Fibroblast of villous mesenchyme (primary cell): ENCODE data around the gene PPFIA4. TPM values are rescaled to one million over a fixed set of nuclear protein-coding genes. Genes with fewer than 3 reads are reported as not detected.
"Not testable (repeated sequence)": the region's sequence is repeated elsewhere in the genome, so short reads cannot be mapped to it uniquely, and the experiment has no call there.

Experiments
- DNase-seq: peaks from one replicate; pipeline ENCODE4 v3.0.0-alpha.2; 2010; ENCODE audit warnings: low read depth
- H3K4me3 ChIP-seq: 2 replicates; pipeline ENCODE4 v1.5.1; 2011; ENCODE audit warnings: low read depth, mild to moderate bottlenecking, low read length
- CTCF ChIP-seq: IDR thresholded peaks from 2 replicates; pipeline ENCODE4 v1.5.1; 2012; ENCODE audit warnings: low read depth, mild to moderate bottlenecking, low read length; ENCODE audit not compliant: insufficient read depth
- total RNA-seq: library from RNA; depleted of rRNA; stranded (reverse); fragments of >200 nt; gene quantifications from 2 replicates; pipeline ENCODE4 v1.2.3, GENCODE V29; 2012

PPFIA4 gene
- 1.6 and 4.3 TPM in 2 replicates for total RNA-seq

GRCh38 chr1:203026031-203026665 lies at the start of gene PPFIA4:
PPFIA4 (plus strand) TSS chr1:203026491; CDS start chr1:203039009, 12,518 bp downstream.
- peak within 1 kb of the TSS; percentile 67 for H3K4me3 ChIP-seq
- peak; percentile 80 for DNase-seq
- TF ChIP-seq CTCF = no peak

- no peak for TF ChIP-seq CTCF
- no peak for DNase-seq
- H3K4me3 ChIP-seq = no peak overlapping the region
Observed at GRCh38 chr1:202976633-202977032, 49.7 kb upstream of the PPFIA4 start.

DNA sequence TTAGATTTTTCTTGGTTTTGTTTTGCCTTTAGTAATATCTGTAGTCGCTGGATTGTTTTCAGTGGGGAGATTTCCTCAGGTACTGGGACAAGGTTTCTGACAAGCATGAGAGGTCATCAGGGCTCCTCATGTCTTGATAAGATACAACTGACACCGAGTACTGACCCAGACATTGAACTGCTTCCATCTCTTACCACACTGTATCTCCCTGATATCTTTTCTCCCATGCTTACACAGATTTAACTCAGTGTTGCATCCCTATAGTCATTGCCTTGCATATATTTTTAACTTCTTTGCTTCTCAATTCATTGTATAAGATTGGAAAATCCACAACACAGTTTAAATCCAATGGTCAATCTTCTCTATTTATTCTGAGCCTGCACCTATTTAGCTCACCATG lies 46.8 kb upstream of the PPFIA4 start:
- no peak overlapping the region for H3K4me3 ChIP-seq
- no peak for DNase-seq
- TF ChIP-seq CTCF = no peak

GRCh38 chr1:202981939-202982338 lies 44.4 kb upstream of the PPFIA4 start:
- no peak overlapping the region for H3K4me3 ChIP-seq
- no peak for DNase-seq
- no peak for TF ChIP-seq CTCF

- H3K4me3 ChIP-seq = no peak overlapping the region
- TF ChIP-seq CTCF = no peak
- no peak for DNase-seq
Observed at GRCh38 chr1:202982715-202983430, 43.4 kb upstream of the PPFIA4 start.

GRCh38 chr1:202986120-202986519 lies 40.2 kb upstream of the PPFIA4 start:
- not testable (repeated sequence) for DNase-seq, H3K4me3 ChIP-seq

- no peak for TF ChIP-seq CTCF
- no peak overlapping the region for H3K4me3 ChIP-seq
- DNase-seq = no peak
Observed at GRCh38 chr1:202987255-202987654, 39.0 kb upstream of the PPFIA4 start.
